ENCODE measurements around the gene PLAAT1. TPM values are rescaled to one million over a fixed set of nuclear protein-coding genes. Genes with fewer than 3 reads are reported as not detected.

The PLAAT1 gene
- polyA plus RNA-seq, 1 donor from 2014 or later = not detected

- Mint-ChIP-seq H3K27me3 (peaks cover 2% of the 10 kb centered on the region), H3K4me1 (no peaks in the 10 kb centered on the region), H3K4me3 (no peak overlapping the region), H3K9me3 (peaks cover 2 to 7% (median 6%) of the 10 kb centered on the region in 3 donors), H3K36me3 (no peaks in the 10 kb centered on the region), H3K27ac (no peak overlapping the region)
Measured at GRCh38 chr3:193295985-193296384, 55.0 kb downstream of the PLAAT1 start.

- Mint-ChIP-seq H3K4me3 (no peak overlapping the region), H3K36me3 (peaks cover 2% of the 10 kb centered on the region), H3K27me3 (peaks cover 2% of the 10 kb centered on the region), H3K9me3 (peaks cover 1 to 4% (median 2%) of the 10 kb centered on the region in 3 donors), H3K27ac (no peak overlapping the region), H3K4me1 (no peaks in the 10 kb centered on the region)
Measured at GRCh38 chr3:193297421-193297820, 56.4 kb downstream of the PLAAT1 start.

GRCh38 chr3:193301433-193301832 lies 60.4 kb downstream of the PLAAT1 start:
- Mint-ChIP-seq H3K4me3 (no peak overlapping the region), H3K4me1 (no peaks in the 10 kb centered on the region), H3K9me3 (peaks cover 0 to 2% (median 0%) of the 10 kb centered on the region in 3 donors), H3K36me3 (peaks cover 2% of the 10 kb centered on the region), H3K27ac (no peak overlapping the region), H3K27me3 (peaks cover 5% of the 10 kb centered on the region)

GRCh38 chr3:193305356-193305755 lies 64.3 kb downstream of the PLAAT1 start:
- H3K4me3 Mint-ChIP-seq = no peak overlapping the region
- H3K4me1 Mint-ChIP-seq = no peaks in the 10 kb centered on the region
- H3K9me3 Mint-ChIP-seq = peaks cover 0 to 2% (median 0%) of the 10 kb centered on the region in 3 donors
- H3K27ac Mint-ChIP-seq = no peak overlapping the region
- H3K27me3 Mint-ChIP-seq = peaks cover 4% of the 10 kb centered on the region
- H3K36me3 Mint-ChIP-seq = peaks cover 2% of the 10 kb centered on the region

GRCh38 chr3:193310914-193311723 lies 70.1 kb downstream of the PLAAT1 start:
- H3K27ac Mint-ChIP-seq = no peak overlapping the region
- H3K27me3 Mint-ChIP-seq = no peaks in the 10 kb centered on the region
- peaks cover 0 to 2% (median 0%) of the 10 kb centered on the region in 3 donors for H3K4me1 Mint-ChIP-seq
- H3K9me3 Mint-ChIP-seq = no peaks in the 10 kb centered on the region
- no peaks in the 10 kb centered on the region for H3K36me3 Mint-ChIP-seq
- no peak overlapping the region for H3K4me3 Mint-ChIP-seq

GRCh38 chr3:193313061-193313958 lies 72.3 kb downstream of the PLAAT1 start:
- no peaks in the 10 kb centered on the region for H3K9me3 Mint-ChIP-seq
- H3K4me1 Mint-ChIP-seq = peaks cover 0 to 2% (median 0%) of the 10 kb centered on the region in 3 donors
- no peaks in the 10 kb centered on the region for H3K36me3 Mint-ChIP-seq
- no peak overlapping the region for H3K27ac Mint-ChIP-seq
- no peak overlapping the region for H3K4me3 Mint-ChIP-seq
- no peaks in the 10 kb centered on the region for H3K27me3 Mint-ChIP-seq

- H3K4me3 Mint-ChIP-seq = no peak overlapping the region
Measured at GRCh38 chr3:193314161-193314560, 73.1 kb downstream of the PLAAT1 start.

GRCh38 chr3:193317682-193318300 lies 76.8 kb downstream of the PLAAT1 start:
- no peak overlapping the region for H3K4me3 Mint-ChIP-seq
- H3K9me3 Mint-ChIP-seq = no peaks in the 10 kb centered on the region
- H3K36me3 Mint-ChIP-seq = no peaks in the 10 kb centered on the region
- no peaks in the 10 kb centered on the region for H3K27me3 Mint-ChIP-seq
- H3K27ac Mint-ChIP-seq = no peak overlapping the region
- peaks cover 0 to 2% (median 0%) of the 10 kb centered on the region in 3 donors for H3K4me1 Mint-ChIP-seq

More at GRCh38 chr3:193314161-193314560, 73.1 kb downstream of the PLAAT1 start:
- Mint-ChIP-seq H3K27me3 (no peaks in the 10 kb centered on the region), H3K4me1 (peaks cover 0 to 2% (median 0%) of the 10 kb centered on the region in 3 donors), H3K36me3 (no peaks in the 10 kb centered on the region), H3K27ac (no peak overlapping the region), H3K9me3 (no peaks in the 10 kb centered on the region)

Other genes starting within 250 kb of the PLAAT1 start
- gene ATP13A5, start 137.5 kb downstream of the PLAAT1 start, polyA plus RNA-seq = not detected